Thyroid gland (tissue), 4 donors: ENCODE measurements around the gene TMED7. TPM values are rescaled to one million over a fixed set of nuclear protein-coding genes. Genes with fewer than 3 reads are reported as not detected.

Experiments used
- DNase-seq, 2 donors: peaks; one replicate each; pipeline ENCODE4 v3.0.0-alpha.2; 2019
- H3K27ac ChIP-seq, 3 donors: fragments of 200-600 bp; sonication (generic); 1 replicate in 2 of 3; 2 replicates in 1 of 3; pipeline ENCODE4 v1.5.1; 2016 to 2019; ENCODE audit warnings: mild to moderate bottlenecking in 1 of 3, moderate library complexity in 1 of 3
- H3K27me3 ChIP-seq: fragments of 200-600 bp; sonication (generic); one replicate; pipeline ENCODE4 v1.5.1; 2019
- H3K36me3 ChIP-seq, 2 donors: fragments of 200-600 bp; sonication (generic); one replicate each; pipeline ENCODE4 v1.5.1; 2016 to 2019
- H3K4me1 ChIP-seq, 2 donors: fragments of 200-600 bp; sonication (generic); one replicate each; pipeline ENCODE4 v1.5.1; 2017 to 2019
- H3K4me3 ChIP-seq, 3 donors: fragments of 200-600 bp; sonication (generic); replicated peaks in 1 of 3; 1 replicate in 2 of 3; 2 replicates in 1 of 3; pipeline ENCODE4 v1.5.1; 2016; ENCODE audit warnings: mild to moderate bottlenecking in 1 of 3
- H3K9me3 ChIP-seq: fragments of 200-600 bp; sonication (generic); one replicate; pipeline ENCODE4 v1.5.1; 2017
- CTCF ChIP-seq, 6 experiments: fragments of 200-600 bp in 3 of 6; fragments of 450-650 bp in 3 of 6; sonication (generic) in 3 of 6; IDR thresholded peaks; one replicate each; pipeline ENCODE4 v1.5.1; 2016 to 2019; ENCODE audit warnings: antibody characterized with exemption in 6 of 6, mild to moderate bottlenecking in 2 of 6, inconsistent platforms in 1 of 6, moderate library complexity in 1 of 6
- POLR2A ChIP-seq, 2 donors: fragments of 450-650 bp; IDR thresholded peaks; one replicate each; pipeline ENCODE4 v1.6.1; 2017; ENCODE audit warnings: antibody characterized with exemption in 2 of 2, mild to moderate bottlenecking in 2 of 2, moderate library complexity in 1 of 2
- WGBS, 2 donors: methylation state at CpG; one replicate each; pipeline ENCODE4 v1.1.5; 2017; 5-methylcytosine and 5-hydroxymethylcytosine counted together
- intact Hi-C: fragments of 100-400 bp; cut with DNase I; formaldehyde crosslinking; loops from one replicate; pipeline ENCODE4 v1.15.1; 2023
- total RNA-seq, 4 donors: library from RNA; depleted of rRNA; stranded (reverse); fragments of >200 nt; gene quantifications; one replicate each; pipeline ENCODE4 v1.2.3, GENCODE V29; 2016

Gene TMED7
- total RNA-seq, 4 donors from 2014 or later = 137 to 198 (median 168) TPM

- Histone ChIP-seq H3K4me1 (peaks cover 26 to 27% of the 10 kb centered on the region in 2 donors), H3K27me3 (no peaks in the 10 kb centered on the region), H3K36me3 (peaks cover 14 to 15% of the 10 kb centered on the region in 2 donors), H3K9me3 (no peaks in the 10 kb centered on the region), H3K27ac (no peak overlapping the region), H3K4me3 (no peak overlapping the region)
- DNase-seq = no peak
- 68 to 71% methylated on average over 5 of the region's 5 CpGs for WGBS, 2 donors
- TF ChIP-seq POLR2A (IDR thresholded peaks at IDR 0.05) (no peak), CTCF (IDR thresholded peaks at IDR 0.05) (no peak)
- intact Hi-C loops = no loop called here
These were observed 2.2 kb downstream of the TMED7 start for GRCh38 chr5:115623658-115624057.

- Histone ChIP-seq H3K27ac (no peak overlapping the region), H3K4me1 (peaks cover 26 to 27% of the 10 kb centered on the region in 2 donors), H3K36me3 (peaks cover 18 to 19% of the 10 kb centered on the region in 2 donors), H3K27me3 (no peaks in the 10 kb centered on the region), H3K9me3 (no peaks in the 10 kb centered on the region), H3K4me3 (no peak overlapping the region)
- TF ChIP-seq POLR2A (IDR thresholded peaks at IDR 0.05) (no peak), CTCF (IDR thresholded peaks at IDR 0.05) (no peak)
- no peak for DNase-seq
- intact Hi-C loops = no loop called here
- 87 to 93% methylated on average over 4 of the region's 4 CpGs for WGBS, 2 donors
These were observed 4.4 kb downstream of the TMED7 start for GRCh38 chr5:115621365-115621900.

GRCh38 chr5:115616892-115617291, 8.9 kb downstream of the TMED7 start:
- H3K9me3 ChIP-seq = no peaks in the 10 kb centered on the region
- no peak for DNase-seq

GRCh38 chr5:115616472-115616871, 9.4 kb downstream of the TMED7 start:
- intact Hi-C loops = no loop called here
- Histone ChIP-seq H3K36me3 (peaks cover 19 to 29% of the 10 kb centered on the region in 2 donors), H3K9me3 (no peaks in the 10 kb centered on the region), H3K4me3 (no peak overlapping the region), H3K27me3 (no peaks in the 10 kb centered on the region), H3K4me1 (no peaks in the 10 kb centered on the region), H3K27ac (no peak overlapping the region)
- no peak for DNase-seq
- no peak for TF ChIP-seq POLR2A (IDR thresholded peaks at IDR 0.05)
- no peak for TF ChIP-seq CTCF (IDR thresholded peaks at IDR 0.05)

More at GRCh38 chr5:115616892-115617291, 8.9 kb downstream of the TMED7 start:
- H3K27ac ChIP-seq = no peak overlapping the region
- no peak overlapping the region for H3K4me3 ChIP-seq
- intact Hi-C loops = no loop called here
- H3K36me3 ChIP-seq = peaks cover 19 to 29% of the 10 kb centered on the region in 2 donors
- WGBS, 2 donors = 33 to 77% methylated on average over 1 of the region's 1 CpG
- no peak for TF ChIP-seq POLR2A (IDR thresholded peaks at IDR 0.05)
- TF ChIP-seq CTCF (IDR thresholded peaks at IDR 0.05) = no peak
- H3K4me1 ChIP-seq = no peaks in the 10 kb centered on the region
- H3K27me3 ChIP-seq = no peaks in the 10 kb centered on the region

- Histone ChIP-seq H3K27me3 (no peaks in the 10 kb centered on the region), H3K4me1 (no peaks in the 10 kb centered on the region), H3K36me3 (peaks cover 0 to 11% of the 10 kb centered on the region in 2 donors), H3K4me3 (no peak overlapping the region), H3K27ac (no peak overlapping the region), H3K9me3 (no peaks in the 10 kb centered on the region)
- TF ChIP-seq CTCF (IDR thresholded peaks at IDR 0.05) (no peak), POLR2A (IDR thresholded peaks at IDR 0.05) (no peak)
- WGBS, 2 donors = 94% methylated on average over 5 of the region's 5 CpGs
- no peak for DNase-seq
- intact Hi-C loops = no loop called here
These were observed 14.0 kb downstream of the TMED7 start for GRCh38 chr5:115611873-115612272.
